SIG-M5 treated with dmso at 0.1 percent for 504 hours (cell line): Measurements from ENCODE around the gene IL17F.
"Not testable (repeated sequence)": the region's sequence is repeated elsewhere in the genome, so short reads cannot be mapped to it uniquely, and the experiment has no call there.

Source experiments
- DNase-seq: peaks from one replicate; lab custom pipeline; 2025; ENCODE audit not compliant: unreplicated experiment; lab: John Stamatoyannopoulos, UW

The IL17F gene

DNA sequence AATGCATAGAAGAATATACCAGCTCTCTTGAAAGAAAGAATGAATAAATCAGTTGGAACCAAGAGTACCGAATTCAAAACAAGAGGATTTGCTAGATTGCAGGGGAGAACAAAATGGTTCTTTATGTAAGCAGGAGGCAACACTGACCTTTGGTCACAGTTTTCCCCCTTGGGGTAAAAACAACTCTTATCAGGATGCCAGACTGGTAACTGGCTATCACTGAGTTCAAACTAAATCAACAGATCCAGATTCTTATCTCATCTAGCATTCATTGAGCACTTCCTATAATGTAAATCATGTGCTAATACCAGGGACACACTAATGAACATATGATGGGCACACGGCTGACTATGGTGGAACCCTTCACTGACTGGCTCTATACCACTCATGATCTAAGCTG is 4.8 kb upstream of the IL17F start:
- DNase-seq = no peak

DNA sequence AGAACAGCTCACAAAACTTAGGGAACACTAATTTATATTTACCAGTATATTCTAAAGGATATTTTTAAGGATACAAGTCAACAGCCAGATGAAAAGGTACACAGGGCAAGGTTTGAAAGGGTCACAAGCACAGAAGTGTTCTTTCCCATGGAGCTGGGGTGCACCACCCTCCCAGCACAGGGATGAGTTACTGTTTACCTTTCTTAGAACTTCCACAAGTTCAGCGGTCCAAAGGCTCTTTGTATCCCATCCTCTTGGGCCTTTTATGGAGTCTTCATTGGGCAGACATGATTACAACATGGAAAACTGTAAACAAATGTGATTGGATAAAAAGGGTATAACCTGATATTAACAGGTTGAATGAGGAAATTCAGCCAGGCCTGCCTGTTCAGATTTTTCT is 1.1 kb upstream of the IL17F start:
- no peak for DNase-seq

DNA sequence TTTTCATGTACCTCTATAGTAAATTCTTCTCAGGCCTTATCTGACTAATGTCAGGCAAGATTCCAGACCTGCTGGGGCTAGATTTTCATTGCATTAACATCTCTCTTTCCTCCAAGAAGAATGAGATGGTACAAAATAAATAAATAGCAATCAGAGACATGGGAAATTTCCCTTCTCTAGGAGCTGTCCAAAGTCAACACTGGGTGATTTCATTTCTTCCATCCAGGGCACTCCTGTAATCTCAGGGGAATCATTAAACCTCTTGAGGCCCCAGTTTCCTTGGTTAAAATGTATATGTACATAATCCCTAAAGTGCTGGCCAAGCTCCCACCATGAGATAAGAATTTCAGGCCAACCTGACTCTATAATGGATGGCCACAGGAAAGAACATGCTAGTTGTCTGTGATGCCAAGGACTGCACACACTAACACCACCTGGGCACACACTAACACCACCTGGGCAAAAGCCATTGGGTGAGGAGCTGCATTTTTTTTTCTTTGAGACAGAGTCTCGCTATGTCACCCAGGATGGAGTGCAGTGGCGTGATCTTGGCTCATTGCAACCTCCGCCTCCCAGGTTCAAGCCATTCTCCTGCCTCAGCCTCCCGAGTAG is 912 bp downstream of the IL17F start:
- no peak for DNase-seq

DNA sequence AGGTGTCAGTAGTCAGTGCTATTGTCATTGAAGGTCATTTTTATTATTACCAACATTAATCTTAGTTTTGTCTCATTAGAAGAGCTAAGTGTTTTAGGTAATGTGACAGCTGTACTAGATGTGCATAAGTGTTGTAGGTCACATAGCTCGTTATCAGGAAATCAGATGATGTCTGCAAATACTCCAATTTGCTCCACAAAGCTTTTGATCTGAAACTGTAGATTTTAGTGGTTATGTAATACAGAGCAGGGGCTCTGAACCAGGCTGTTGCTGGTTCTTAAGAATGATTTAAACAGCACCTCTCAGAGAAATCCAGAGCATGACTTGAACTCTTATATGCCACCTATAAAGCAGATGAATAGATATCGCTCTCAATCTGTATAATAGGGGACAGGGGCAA is 2.5 kb downstream of the IL17F start:
- no peak for DNase-seq

DNA sequence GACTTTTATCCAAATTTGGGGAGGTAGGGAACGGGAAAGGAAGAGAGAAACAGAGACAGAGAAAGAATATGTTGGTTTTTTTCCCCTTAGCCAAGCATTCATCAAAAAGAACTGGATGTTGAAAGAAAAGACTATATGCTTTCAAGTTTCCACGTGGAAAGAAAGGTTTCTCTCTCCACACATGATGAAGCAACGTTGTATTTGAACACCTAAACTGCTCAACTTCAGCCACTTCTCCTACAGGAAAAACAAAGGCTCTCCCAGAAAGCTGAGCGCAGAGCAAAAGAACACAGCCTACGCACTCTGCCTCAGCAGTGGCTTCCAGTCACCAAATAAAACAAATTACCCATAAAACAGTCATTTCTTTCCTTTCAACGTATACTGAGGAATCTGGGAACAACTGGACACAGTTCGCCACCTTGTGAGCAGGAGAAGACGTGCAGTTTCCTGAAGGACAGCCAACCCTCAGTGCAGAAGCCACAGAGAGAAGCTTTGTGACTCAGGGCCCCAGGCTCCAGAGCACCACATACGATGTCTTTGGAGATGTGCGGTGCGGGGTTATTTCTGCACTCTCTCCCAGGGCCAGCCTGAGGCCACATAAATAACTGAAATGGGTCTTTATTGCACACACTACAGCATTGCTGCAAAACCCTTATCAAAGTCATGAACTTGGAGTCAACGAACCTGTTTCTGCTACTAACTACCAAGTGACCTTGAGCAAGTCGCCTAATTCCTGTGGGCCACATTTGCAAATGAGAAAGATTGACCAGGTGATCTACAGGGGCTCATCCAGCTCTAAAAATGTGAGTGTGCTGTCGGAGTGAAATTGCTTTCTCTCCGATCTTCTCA is 10.1 kb downstream of the IL17F start:
- peak; percentile 5 for DNase-seq

DNA sequence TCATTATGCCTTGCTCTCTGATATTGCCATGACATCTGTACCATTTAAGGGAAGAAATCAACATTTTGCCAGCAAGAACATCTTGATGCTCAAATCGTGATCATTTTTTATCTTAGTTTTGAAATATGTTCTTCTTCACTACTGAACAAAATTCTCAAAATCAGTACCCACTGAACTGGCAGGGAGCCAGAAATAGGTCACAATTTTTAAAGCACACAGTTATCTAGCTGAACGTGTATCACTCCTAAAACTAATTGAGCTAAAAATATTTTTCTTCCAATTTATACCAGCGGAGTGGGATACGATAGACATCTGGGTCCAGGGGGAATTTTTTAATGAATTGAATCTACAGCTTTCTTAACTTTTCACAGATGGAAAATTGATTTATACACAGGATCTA is 11.3 kb downstream of the IL17F start:
- no peak for DNase-seq

DNA sequence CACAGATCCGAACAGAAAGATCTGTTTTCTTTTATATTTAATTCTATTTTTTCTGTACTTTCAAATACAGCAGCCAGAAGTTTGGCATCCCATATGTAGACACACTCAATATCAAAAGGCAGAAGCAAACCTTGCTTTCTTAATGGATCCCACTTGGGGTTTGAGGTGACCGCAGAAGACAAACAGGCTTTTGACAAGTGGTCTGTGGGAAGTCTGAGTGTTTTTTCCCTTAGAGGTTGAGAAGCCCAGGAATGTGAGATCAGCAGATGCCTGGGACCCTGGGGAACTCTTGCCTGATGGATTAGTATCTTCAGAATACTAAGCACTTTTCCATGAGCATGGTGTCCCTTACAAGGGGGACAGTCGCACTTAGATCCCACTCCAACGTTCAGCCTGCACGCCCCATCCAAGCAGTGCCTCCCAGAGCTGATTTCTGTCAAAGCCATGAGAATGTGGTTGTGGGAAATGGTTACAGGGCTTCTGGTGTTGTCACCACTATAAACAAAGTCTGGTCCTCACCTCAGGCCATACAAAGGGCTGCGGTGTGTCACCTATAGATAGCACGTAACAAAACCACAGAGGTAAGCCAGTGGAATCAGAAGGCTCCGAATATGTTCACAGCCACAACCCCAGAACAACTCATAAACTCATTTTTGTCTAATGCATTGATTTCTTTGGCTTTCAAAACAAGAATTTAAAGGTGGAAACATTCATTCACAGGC is 12.7 kb downstream of the IL17F start:
- no peak for DNase-seq

DNA sequence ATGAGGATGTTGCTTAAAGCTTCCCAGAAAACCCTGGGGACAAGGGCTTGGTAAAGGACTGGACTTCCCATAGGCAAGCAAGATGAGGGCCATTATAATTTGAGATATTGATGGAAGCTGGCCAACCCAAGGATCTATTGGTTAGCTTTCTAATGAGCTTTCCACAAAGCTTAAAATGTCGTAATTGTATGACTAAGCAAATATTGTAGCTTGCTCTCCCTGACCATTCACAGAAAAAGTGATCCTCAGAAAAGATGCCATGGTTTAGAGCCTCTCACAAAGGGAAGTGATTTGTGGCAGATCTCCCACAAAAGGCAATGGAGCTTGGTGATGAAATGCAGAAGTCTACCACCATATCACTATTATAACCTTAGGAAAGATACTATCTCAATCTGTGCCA is 13.6 kb downstream of the IL17F start:
- no peak for DNase-seq

DNA sequence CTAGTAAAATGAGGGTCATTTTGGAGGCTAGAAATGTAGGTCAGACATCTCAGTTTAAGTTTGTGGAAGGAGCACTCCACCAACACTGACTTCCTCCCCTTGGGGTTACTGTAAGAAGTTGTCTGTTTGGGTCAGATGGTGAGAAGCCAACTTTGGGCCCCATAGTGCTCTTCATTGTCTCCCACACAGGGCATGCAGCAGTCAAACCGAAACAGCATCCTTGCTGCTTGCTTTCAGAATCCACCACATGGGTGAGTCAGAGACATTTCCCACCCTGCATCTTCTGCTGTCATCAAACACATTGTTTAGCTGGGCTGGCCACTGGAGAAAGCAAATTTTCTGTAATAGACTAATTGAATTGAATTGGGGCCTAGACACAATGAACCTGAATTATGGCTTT is 16.8 kb downstream of the IL17F start:
- no peak for DNase-seq

DNA sequence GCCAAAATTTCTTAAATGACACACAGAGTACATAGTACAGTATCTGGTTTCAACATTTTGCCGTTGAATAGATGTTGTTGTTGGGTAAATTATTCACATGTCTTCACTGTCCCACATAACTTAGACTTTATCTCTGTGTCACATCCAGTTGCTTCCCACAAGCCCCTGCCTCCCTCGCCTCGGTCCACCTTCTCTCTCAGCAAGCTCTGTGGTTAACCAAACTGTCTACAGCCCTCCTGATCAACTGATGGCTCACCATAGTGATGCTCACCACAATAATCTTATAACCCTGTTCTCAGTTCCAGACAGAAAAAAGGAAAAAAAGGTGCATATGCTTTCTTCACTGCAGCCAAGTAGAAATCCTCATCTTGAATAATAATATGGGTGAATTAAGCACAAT is 23.0 kb downstream of the IL17F start:
- no peak for DNase-seq

DNA sequence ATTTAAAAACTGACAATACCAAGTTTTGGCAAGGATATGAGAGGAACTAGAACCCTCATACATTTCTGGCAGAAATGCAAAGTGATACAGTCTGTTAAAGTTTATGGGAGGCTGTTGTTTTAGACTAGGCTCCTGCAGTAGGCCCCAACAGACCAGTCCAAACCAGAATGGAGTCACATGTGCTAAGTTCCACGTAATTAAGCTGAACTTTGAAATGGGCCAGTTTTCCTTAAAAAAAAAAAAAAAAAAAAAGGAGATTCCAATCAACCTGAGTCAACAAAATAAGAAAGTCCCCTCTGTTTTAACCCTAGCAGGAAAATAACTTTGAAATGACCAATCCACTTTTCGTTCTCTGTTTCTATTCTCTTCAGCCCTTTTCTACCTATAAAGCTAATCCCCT is 26.5 kb downstream of the IL17F start:
- no peak for DNase-seq

DNA sequence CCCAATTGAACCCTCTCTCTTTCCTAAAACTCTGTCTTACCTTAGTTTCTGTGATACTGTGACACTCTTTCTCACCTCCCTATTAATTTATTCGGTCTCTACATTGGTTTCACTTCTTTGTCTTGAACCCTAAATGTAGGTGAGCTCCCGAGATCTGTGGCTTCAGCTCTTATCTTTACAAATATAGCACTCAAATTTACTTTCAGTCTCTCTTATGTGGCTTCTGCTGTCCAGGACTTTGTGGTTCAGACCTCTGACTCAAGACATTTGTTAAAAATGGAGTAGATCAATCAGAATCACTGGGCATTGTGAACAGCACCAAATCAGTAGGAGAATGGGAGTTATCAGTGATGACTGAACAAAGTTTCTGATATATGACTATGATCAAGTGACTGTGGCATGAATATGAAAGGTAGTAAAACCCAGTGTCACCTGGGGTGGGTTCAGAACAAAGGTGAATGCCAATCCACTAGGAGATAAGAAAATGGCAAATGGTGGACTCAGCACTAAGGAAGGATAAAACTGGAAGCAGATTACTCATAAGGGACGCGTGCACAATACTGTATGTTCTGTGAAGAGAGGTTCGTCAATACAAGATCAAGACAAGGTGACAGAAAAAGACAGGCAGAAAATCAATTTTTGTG is 27.2 kb downstream of the IL17F start:
- no peak for DNase-seq

DNA sequence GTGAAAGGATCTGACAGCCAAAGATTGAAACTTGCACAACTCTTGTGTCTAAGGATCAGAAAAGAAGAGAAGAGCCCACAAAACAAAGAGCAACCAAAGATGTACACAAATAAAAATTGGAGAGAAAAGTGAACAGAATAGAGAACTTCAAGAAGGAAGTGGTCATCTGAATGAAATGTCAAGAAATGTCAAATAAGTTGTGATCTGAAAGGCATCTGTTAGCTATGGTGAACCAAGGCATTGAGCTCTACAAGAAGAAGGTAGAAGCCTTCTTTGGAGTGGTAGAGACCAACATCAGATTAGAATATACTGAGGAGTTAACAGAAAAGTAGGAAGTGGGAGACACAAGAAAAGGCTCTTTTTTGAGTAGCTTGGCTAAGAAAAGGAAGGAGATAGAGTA is 28.5 kb downstream of the IL17F start:
- no peak for DNase-seq

DNA sequence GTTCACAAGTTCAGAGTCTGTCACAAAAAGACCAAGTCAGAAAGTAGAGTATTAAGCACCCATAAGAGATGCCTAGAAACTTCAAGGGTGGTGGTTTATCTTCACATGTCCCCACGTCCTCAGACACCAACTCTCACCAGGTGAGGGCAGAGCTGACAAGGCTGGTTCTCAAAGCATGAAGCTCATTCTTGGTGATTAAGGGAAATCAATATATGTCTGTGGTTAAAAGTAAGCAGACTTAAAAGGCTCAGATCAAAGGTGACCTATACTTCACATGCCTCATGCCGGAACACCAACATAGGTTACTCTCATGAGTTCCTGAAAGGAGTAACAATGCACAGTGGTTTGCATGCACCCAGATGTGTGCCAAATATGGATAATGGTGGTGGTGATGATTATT is 31.2 kb downstream of the IL17F start:
- no peak for DNase-seq

DNA sequence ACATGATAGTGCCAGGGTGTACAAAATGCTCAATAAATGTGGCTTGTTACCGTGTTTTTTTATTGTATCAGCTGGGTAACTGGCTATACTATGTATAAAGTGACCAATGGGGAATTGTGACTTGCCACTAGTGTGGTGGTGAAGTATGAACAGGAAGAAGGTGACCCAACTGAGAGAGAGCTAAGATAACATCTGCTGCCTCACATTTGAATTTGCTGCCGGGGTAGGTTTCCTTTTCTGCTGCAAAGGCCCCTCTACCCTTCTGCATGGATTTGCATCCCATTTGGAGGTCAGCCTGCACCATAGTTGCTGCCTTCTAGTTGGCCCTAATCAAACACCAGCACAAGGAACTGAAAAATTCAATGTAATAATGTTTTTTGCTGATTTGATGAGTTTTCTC is 34.1 kb downstream of the IL17F start:
- no peak for DNase-seq

DNA sequence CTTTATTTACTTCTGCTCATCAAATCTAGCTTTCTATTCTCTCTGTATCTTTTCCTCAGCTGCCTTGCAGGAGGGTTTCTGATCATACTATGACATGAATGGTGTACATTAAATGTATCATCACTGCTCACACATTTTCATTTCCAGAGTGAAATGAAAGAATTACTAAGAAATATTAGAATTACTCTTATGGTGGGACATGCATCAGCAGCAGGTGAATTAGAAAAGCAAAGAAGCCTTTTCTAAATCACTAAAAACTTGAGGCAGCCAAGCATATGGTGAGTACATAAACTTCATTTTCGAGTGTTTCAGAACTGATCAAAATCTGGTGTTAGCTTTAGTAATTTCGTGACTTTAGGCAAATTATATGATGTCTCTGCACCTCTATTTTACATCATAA is 34.5 kb downstream of the IL17F start:
- DNase-seq = no peak

DNA sequence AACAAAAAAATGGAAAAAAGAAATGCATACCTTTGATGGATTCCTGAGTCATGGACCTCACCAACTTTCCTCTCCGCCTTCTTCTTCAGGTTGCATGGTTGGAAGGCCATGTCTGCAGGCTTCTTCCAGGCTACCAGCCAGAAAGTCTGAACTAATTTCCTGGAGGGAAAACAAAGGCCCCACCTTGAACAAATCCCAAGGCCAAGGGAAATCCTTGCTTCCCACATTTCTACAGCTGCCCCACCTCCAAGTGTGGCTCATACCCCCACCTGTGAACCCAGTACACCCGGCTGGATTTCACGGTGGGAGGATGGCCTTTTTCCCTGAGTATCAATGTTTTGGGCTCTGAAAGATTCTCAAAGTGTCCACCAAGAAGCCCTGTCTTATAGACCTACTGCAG is 35.7 kb downstream of the IL17F start:
- no peak for DNase-seq

DNA sequence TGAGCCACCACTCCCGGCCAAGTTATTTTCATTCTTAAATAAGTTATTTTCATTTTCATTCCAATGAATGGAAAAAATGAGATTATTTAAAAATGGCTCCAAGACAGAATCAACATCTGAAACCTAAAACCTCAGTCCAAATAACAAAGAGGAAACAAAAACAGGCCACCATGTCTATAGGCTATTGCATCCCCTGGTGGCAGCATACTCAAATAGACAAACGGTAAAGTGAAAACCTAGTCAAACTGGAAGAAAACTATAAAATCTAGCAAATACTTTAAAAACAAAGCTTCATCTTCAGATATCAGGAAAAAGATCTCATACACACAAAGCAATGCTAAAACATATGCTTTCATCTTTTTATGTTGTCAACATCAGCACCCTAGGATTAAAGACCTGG is 37.2 kb downstream of the IL17F start:
- DNase-seq = no peak

DNA sequence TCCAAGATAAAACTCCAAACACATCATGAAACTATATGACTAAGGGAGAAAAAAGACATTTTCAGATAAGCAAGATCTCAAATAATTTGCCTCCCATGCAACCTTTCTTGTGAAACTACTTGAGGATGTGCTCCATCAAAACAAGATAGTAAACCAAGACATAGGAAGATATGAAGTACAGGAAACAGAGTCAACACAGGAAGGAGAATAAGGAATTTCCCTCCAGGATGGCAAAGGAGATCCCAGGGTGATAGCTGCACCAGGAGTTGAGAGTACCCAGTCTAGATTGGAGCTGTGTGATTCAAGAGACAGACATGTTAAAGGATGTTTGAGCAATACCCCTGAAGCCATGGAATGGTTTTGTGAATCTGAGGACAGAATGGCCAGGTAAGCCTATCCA is 42.8 kb downstream of the IL17F start:
- DNase-seq = no peak

DNA sequence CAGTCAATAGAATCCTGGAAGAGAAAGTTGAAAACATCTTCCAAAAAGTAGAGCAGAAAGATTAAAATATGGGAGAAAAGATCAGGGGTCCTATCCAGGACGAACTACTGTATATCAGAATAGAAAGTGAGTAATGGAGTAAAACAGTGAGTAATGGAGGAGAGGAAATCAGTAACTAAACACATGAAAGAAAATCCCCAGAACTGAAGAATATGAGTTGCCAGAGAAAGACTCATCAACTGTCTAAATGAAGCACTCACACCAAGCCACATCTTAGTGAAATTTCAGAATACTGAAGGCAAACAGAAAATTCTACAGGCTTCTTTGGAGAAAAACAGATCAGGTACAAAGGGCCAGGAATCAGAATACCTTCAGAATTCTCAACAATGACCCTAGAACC is 43.3 kb downstream of the IL17F start:
- DNase-seq = no peak

DNA sequence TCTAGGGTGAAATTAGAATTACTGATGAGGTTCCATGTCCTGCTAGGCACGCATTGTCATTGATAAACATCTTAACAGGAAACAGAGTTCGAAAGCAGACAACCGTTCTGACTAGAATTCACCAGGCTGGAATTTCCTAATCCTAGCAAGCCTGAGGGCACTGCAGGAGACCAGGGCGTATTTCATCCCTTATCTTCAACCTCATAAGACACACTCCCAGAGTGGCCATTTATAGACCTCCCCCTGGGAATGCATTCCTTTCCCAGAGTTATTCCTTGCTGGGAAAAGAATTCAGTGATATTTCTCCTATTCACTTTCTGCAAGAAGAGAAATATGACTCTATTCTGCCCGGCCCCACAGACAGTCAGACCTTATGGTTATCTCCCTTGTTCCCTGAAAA is 44.2 kb downstream of the IL17F start:
- DNase-seq = not testable (repeated sequence)

DNA sequence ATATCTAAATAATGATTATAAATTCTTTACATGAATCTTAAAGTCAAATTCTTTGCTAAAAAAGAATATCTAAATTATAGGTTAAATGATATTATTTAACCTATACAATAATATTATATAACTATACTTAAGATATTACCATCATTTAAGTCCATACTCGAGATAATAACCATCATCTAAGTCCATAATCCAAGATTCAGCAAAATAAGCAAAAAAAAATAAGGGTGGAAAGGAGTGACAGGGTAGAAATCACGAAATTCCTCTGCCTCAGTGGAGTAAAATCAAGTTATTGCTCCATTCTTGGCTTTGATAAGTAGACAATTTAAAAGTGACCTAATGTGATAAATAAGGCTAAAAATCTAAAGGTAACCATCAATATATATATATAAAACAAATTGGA is 48.4 kb downstream of the IL17F start:
- DNase-seq = no peak
